Panc1 (cell line): ENCODE data around the gene COL13A1.

Source experiments
- CTCF ChIP-seq: fragments of 450-650 bp; IDR thresholded peaks from 2 replicates; pipeline ENCODE4 v1.5.1; 2017; ENCODE audit warnings: mild to moderate bottlenecking
- TCF7L2 ChIP-seq: IDR thresholded peaks from 2 replicates; pipeline ENCODE4 v1.6.1; 2011; ENCODE audit warnings: mild to moderate bottlenecking, low read depth, low read length, inconsistent platforms
- TF ChIP-seq, protein P1 (sequence below), 2 experiments: IDR thresholded peaks; 2 replicates each; pipeline ENCODE4 v1.6.1; 2011 to 2012; ENCODE audit warnings: low read depth in 2 of 2, control low read depth in 1 of 2, low read length in 1 of 2, mild to moderate bottlenecking in 1 of 2, moderate library complexity in 1 of 2; ENCODE audit not compliant: insufficient read depth in 1 of 2

GRCh38 chr10:69910561-69910960 is 108.9 kb downstream of the COL13A1 start:
- TF ChIP-seq CTCF: no peak
- no peak for TF ChIP-seq TCF7L2
- TF ChIP-seq, protein P1, sequence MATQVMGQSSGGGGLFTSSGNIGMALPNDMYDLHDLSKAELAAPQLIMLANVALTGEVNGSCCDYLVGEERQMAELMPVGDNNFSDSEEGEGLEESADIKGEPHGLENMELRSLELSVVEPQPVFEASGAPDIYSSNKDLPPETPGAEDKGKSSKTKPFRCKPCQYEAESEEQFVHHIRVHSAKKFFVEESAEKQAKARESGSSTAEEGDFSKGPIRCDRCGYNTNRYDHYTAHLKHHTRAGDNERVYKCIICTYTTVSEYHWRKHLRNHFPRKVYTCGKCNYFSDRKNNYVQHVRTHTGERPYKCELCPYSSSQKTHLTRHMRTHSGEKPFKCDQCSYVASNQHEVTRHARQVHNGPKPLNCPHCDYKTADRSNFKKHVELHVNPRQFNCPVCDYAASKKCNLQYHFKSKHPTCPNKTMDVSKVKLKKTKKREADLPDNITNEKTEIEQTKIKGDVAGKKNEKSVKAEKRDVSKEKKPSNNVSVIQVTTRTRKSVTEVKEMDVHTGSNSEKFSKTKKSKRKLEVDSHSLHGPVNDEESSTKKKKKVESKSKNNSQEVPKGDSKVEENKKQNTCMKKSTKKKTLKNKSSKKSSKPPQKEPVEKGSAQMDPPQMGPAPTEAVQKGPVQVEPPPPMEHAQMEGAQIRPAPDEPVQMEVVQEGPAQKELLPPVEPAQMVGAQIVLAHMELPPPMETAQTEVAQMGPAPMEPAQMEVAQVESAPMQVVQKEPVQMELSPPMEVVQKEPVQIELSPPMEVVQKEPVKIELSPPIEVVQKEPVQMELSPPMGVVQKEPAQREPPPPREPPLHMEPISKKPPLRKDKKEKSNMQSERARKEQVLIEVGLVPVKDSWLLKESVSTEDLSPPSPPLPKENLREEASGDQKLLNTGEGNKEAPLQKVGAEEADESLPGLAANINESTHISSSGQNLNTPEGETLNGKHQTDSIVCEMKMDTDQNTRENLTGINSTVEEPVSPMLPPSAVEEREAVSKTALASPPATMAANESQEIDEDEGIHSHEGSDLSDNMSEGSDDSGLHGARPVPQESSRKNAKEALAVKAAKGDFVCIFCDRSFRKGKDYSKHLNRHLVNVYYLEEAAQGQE (IDR thresholded peaks at IDR 0.05; ENCODE audit: insufficient read depth in 1 of 2, low read depth in 2 of 2, low read length in 1 of 2): no peak
